AG09319 (cell line): Measurements from ENCODE around the gene ATP12A.

Source experiments
- DNase-seq: peaks from one replicate; pipeline ENCODE4 v3.0.0-alpha.2; 2010; ENCODE audit warnings: low read depth; ENCODE audit errors: extremely low read depth
- CTCF ChIP-seq: IDR thresholded peaks from 2 replicates; pipeline ENCODE4 v1.5.1; 2011; ENCODE audit warnings: low read depth, mild to moderate bottlenecking, inconsistent platforms, low read length, moderate library complexity

ATP12A gene

DNA sequence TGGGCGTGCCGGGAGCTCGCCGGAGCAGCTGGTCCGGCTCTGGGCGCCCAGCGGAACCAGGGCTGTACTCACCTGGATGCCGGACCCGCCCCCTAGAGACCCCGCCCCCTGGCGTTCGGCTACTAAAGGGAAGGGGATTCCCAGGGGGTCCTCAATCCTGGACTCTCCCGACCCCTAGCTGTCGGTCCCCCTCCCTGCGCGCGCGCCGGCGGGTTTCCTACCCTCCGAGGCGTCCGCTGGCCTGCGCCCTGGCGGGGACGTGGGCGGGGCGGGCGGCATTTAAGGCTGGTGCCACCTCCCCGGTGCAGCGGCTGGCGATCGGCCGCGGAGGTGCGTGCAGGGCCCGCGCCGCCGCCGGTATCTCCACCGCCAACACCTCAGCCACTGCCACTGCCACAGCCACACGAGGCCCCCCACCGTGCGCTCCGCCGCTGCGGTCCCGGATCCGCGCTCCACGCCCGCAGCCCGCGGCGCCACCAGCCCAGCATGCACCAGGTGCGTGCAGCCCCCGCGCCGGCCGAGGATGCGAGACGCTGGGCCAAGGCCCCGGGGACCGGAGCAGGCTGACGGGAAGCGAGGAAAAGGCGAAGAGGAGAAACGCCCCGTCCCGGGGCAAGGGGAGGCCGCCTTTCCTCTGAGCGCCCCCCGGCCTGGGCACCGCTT is at the start of gene ATP12A:
TSS of gene ATP12A (plus strand) at position 151 of the 663 bp plus-strand sequence. CDS start at position 487, 336 bp downstream.
- DNase-seq, result no peak
- TF ChIP-seq CTCF, result no peak

GRCh38 chr13:24630851-24631620 is 49.2 kb upstream of the ATP12A start:
- no peak for TF ChIP-seq CTCF
- no peak for DNase-seq

GRCh38 chr13:24631922-24632321 is 48.3 kb upstream of the ATP12A start:
- DNase-seq, result no peak
- no peak for TF ChIP-seq CTCF

DNA sequence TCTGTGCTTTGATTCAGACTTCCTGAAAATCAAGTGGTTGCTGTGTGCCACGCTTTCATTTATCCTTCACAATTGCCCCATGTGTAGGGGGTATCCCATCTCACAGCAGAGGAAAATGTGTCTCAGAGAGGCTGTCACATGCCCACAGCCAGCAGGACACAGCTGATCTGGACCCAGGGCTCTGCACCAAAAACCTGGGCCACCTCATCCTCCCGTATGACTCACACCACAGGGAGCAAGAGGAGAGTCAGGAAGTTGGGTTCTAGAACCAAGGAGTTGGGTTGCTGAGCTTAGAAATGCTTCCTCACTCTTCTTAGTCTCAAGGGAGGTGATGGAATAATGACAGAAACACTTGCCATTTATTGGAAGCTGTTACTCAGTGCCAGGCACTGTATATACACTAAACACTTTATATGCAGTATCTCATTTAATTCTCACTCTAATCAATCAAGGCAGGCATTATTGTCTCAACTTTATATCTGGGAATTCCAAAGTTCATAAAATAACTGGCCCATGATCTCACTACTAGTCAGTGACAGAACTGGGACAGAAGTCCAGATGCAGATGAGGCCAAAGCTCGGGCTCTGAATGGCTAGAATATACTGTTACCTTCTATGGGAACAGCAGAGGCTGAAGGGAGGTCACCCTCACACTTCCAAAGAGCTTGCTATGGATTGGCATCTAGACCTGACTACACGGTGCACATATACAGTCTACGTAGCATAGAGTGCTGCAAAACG is 47.7 kb upstream of the ATP12A start:
- DNase-seq, result no peak

DNA sequence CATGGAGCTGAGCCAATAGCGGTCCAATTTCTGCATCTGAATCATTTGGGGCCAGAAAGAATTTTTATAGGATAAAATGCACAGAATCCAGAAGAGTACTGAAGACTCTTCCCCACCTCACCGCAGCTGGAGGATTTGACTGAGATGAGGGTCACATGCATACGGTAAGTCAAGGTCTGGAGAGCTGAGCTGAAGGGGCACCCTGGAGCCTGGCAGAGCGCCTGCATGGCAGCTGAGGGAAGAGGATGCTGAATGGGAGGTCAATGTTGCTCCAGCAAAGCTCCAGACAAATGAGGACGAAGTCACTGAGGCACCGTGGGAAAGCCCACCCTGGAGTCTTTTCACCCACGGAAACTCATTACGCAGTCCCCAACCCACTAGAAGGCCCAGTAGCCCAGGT is 43.4 kb upstream of the ATP12A start:
- DNase-seq, result no peak
- TF ChIP-seq CTCF, result no peak

More for the DNA sequence above, 47.7 kb upstream of the ATP12A start:
- no peak for TF ChIP-seq CTCF

- no peak for TF ChIP-seq CTCF
- DNase-seq, result no peak
Observed at GRCh38 chr13:24638096-24638495, 42.1 kb upstream of the ATP12A start.

DNA sequence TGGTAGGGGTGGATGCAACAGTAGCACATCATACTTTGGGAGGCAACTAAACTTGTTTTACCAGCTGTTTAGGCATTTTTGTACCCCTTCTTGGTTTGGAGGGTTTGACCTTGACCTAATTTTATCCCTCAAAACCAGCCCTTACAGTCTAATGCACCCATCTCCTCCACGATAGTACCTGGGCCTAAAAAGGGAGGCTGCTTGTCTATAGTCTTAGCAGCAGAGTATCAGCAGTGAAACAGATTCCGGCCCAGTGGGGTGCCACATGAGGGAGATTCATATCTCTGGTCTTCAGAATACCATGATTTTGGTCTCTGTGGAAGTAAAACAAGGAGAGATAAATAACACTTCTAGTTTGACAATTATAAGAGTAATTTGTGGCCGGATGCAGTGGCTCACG is 39.5 kb upstream of the ATP12A start:
- no peak for TF ChIP-seq CTCF
- DNase-seq, result no peak
